ENCODE results near the gene CRYBA1. TPM values are rescaled to one million over a fixed set of nuclear protein-coding genes. Genes with fewer than 3 reads are reported as not detected.

CRYBA1 gene
- total RNA-seq, 1 donor from 2014 or later = not detected

- Mint-ChIP-seq H3K27me3 (ENCODE audit: insufficient read depth) (peaks cover 1% of the 10 kb centered on the region), H3K4me1 (ENCODE audit: low read depth) (peaks cover 9% of the 10 kb centered on the region), H3K4me3 (no peak overlapping the region), H3K27ac (no peak overlapping the region), H3K9me3 (no peaks in the 10 kb centered on the region), H3K36me3 (ENCODE audit: low read depth) (no peaks in the 10 kb centered on the region)
- intact Hi-C loops (cut with micrococcal nuclease) = no loop called here
- DNase-seq (ENCODE audit: low spot score) = no peak
These were observed 4.6 kb upstream of the CRYBA1 start for GRCh38 chr17:29242051-29242450.

GRCh38 chr17:29242790-29243189 lies 3.9 kb upstream of the CRYBA1 start:
- no peak for DNase-seq (ENCODE audit: low spot score)
- peaks cover 9% of the 10 kb centered on the region for H3K4me1 Mint-ChIP-seq (ENCODE audit: low read depth)
- no peaks in the 10 kb centered on the region for H3K27me3 Mint-ChIP-seq (ENCODE audit: insufficient read depth)
- H3K9me3 Mint-ChIP-seq = no peaks in the 10 kb centered on the region
- H3K27ac Mint-ChIP-seq = no peak overlapping the region
- intact Hi-C loops (cut with micrococcal nuclease) = no loop called here
- H3K4me3 Mint-ChIP-seq = no peak overlapping the region
- H3K36me3 Mint-ChIP-seq (ENCODE audit: low read depth) = no peaks in the 10 kb centered on the region

- Mint-ChIP-seq H3K9me3 (no peaks in the 10 kb centered on the region), H3K4me1 (ENCODE audit: low read depth) (peaks cover 9% of the 10 kb centered on the region), H3K4me3 (no peak overlapping the region), H3K27ac (no peak overlapping the region), H3K27me3 (ENCODE audit: insufficient read depth) (no peaks in the 10 kb centered on the region), H3K36me3 (ENCODE audit: low read depth) (no peaks in the 10 kb centered on the region)
- DNase-seq (ENCODE audit: low spot score) = no peak
- intact Hi-C loops (cut with micrococcal nuclease) = no loop called here
These were observed 2.9 kb upstream of the CRYBA1 start for GRCh38 chr17:29243792-29244191.

GRCh38 chr17:29245401-29245800 lies 1.3 kb upstream of the CRYBA1 start:
- intact Hi-C loops (cut with micrococcal nuclease) = no loop called here

GRCh38 chr17:29247219-29247618 lies 560 bp downstream of the CRYBA1 start:
- no peak overlapping the region for H3K27ac Mint-ChIP-seq
- DNase-seq (ENCODE audit: low spot score) = no peak
- H3K9me3 Mint-ChIP-seq = no peaks in the 10 kb centered on the region
- H3K27me3 Mint-ChIP-seq (ENCODE audit: insufficient read depth) = no peaks in the 10 kb centered on the region
- H3K4me1 Mint-ChIP-seq (ENCODE audit: low read depth) = no peaks in the 10 kb centered on the region
- H3K36me3 Mint-ChIP-seq (ENCODE audit: low read depth) = no peaks in the 10 kb centered on the region
- intact Hi-C loops (cut with micrococcal nuclease) = no loop called here
- H3K4me3 Mint-ChIP-seq = no peak overlapping the region

More at GRCh38 chr17:29245401-29245800, 1.3 kb upstream of the CRYBA1 start:
- no peak overlapping the region for H3K4me3 Mint-ChIP-seq
- H3K9me3 Mint-ChIP-seq = no peaks in the 10 kb centered on the region
- DNase-seq (ENCODE audit: low spot score) = no peak
- H3K36me3 Mint-ChIP-seq (ENCODE audit: low read depth) = no peaks in the 10 kb centered on the region
- no peak overlapping the region for H3K27ac Mint-ChIP-seq
- peaks cover 8% of the 10 kb centered on the region for H3K4me1 Mint-ChIP-seq (ENCODE audit: low read depth)
- no peaks in the 10 kb centered on the region for H3K27me3 Mint-ChIP-seq (ENCODE audit: insufficient read depth)

- Mint-ChIP-seq H3K9me3 (no peaks in the 10 kb centered on the region), H3K36me3 (ENCODE audit: low read depth) (no peaks in the 10 kb centered on the region), H3K27me3 (ENCODE audit: insufficient read depth) (no peaks in the 10 kb centered on the region), H3K27ac (no peak overlapping the region), H3K4me1 (ENCODE audit: low read depth) (no peaks in the 10 kb centered on the region), H3K4me3 (no peak overlapping the region)
- intact Hi-C loops (cut with micrococcal nuclease) = no loop called here
- DNase-seq (ENCODE audit: low spot score) = no peak
These were observed 2.2 kb downstream of the CRYBA1 start for GRCh38 chr17:29248845-29249244.

- intact Hi-C loops (cut with micrococcal nuclease) = no loop called here
- H3K27ac Mint-ChIP-seq = no peak overlapping the region
- H3K27me3 Mint-ChIP-seq (ENCODE audit: insufficient read depth) = no peaks in the 10 kb centered on the region
- DNase-seq (ENCODE audit: low spot score) = no peak
- H3K9me3 Mint-ChIP-seq = no peaks in the 10 kb centered on the region
- no peak overlapping the region for H3K4me3 Mint-ChIP-seq
- H3K36me3 Mint-ChIP-seq (ENCODE audit: low read depth) = no peaks in the 10 kb centered on the region
- H3K4me1 Mint-ChIP-seq (ENCODE audit: low read depth) = no peaks in the 10 kb centered on the region
These were observed 4.0 kb downstream of the CRYBA1 start for GRCh38 chr17:29250666-29251065.

- intact Hi-C loops (cut with micrococcal nuclease) = no loop called here
- no peak for DNase-seq (ENCODE audit: low spot score)
- peaks cover 4% of the 10 kb centered on the region for H3K36me3 Mint-ChIP-seq (ENCODE audit: low read depth)
- no peaks in the 10 kb centered on the region for H3K27me3 Mint-ChIP-seq (ENCODE audit: insufficient read depth)
- H3K27ac Mint-ChIP-seq = no peak overlapping the region
- no peaks in the 10 kb centered on the region for H3K4me1 Mint-ChIP-seq (ENCODE audit: low read depth)
- no peaks in the 10 kb centered on the region for H3K9me3 Mint-ChIP-seq
- H3K4me3 Mint-ChIP-seq = no peak overlapping the region
These were observed 4.5 kb downstream of the CRYBA1 start for GRCh38 chr17:29251184-29251583.

GRCh38 chr17:29252101-29252791 lies 5.6 kb downstream of the CRYBA1 start:
- no peaks in the 10 kb centered on the region for H3K27me3 Mint-ChIP-seq (ENCODE audit: insufficient read depth)
- H3K9me3 Mint-ChIP-seq = no peaks in the 10 kb centered on the region
- H3K27ac Mint-ChIP-seq = no peak overlapping the region
- no peak for DNase-seq (ENCODE audit: low spot score)
- H3K4me3 Mint-ChIP-seq = no peak overlapping the region
- peaks cover 7% of the 10 kb centered on the region for H3K4me1 Mint-ChIP-seq (ENCODE audit: low read depth)
- intact Hi-C loops (cut with micrococcal nuclease) = no loop called here
- H3K36me3 Mint-ChIP-seq (ENCODE audit: low read depth) = peaks cover 11% of the 10 kb centered on the region

- H3K27ac Mint-ChIP-seq = no peak overlapping the region
- intact Hi-C loops (cut with micrococcal nuclease) = no loop called here
- H3K4me1 Mint-ChIP-seq (ENCODE audit: low read depth) = peaks cover 7% of the 10 kb centered on the region
- peaks cover 15% of the 10 kb centered on the region for H3K36me3 Mint-ChIP-seq (ENCODE audit: low read depth)
- H3K4me3 Mint-ChIP-seq = no peak overlapping the region
- no peaks in the 10 kb centered on the region for H3K9me3 Mint-ChIP-seq
- H3K27me3 Mint-ChIP-seq (ENCODE audit: insufficient read depth) = no peaks in the 10 kb centered on the region
- DNase-seq (ENCODE audit: low spot score) = no peak
These were observed 6.4 kb downstream of the CRYBA1 start for GRCh38 chr17:29253037-29253436.

GRCh38 chr17:29255926-29256522 lies 9.4 kb downstream of the CRYBA1 start:
- no peak for DNase-seq (ENCODE audit: low spot score)
- no peaks in the 10 kb centered on the region for H3K9me3 Mint-ChIP-seq
- intact Hi-C loops (cut with micrococcal nuclease) = loop anchor here (2.0 kb wide), 1 partner anchor 35 kb away; no protein-coding TSS in a partner anchor
- no peak overlapping the region for H3K27ac Mint-ChIP-seq
- H3K4me1 Mint-ChIP-seq (ENCODE audit: low read depth) = peaks cover 15% of the 10 kb centered on the region
- H3K36me3 Mint-ChIP-seq (ENCODE audit: low read depth) = peaks cover 24% of the 10 kb centered on the region
- H3K27me3 Mint-ChIP-seq (ENCODE audit: insufficient read depth) = no peaks in the 10 kb centered on the region
- no peak overlapping the region for H3K4me3 Mint-ChIP-seq

- Mint-ChIP-seq H3K27me3 (ENCODE audit: insufficient read depth) (no peaks in the 10 kb centered on the region), H3K36me3 (ENCODE audit: low read depth) (peaks cover 32% of the 10 kb centered on the region), H3K27ac (peak overlapping the region; percentile 1), H3K4me3 (no peak overlapping the region), H3K4me1 (ENCODE audit: low read depth) (peaks cover 15% of the 10 kb centered on the region), H3K9me3 (no peaks in the 10 kb centered on the region)
- intact Hi-C loops (cut with micrococcal nuclease) = loop anchor here (2.0 kb wide), 1 partner anchor 34 kb away; no protein-coding TSS in a partner anchor
- no peak for DNase-seq (ENCODE audit: low spot score)
These were observed 10.2 kb downstream of the CRYBA1 start for GRCh38 chr17:29256735-29257466.

- DNase-seq (ENCODE audit: low spot score) = no peak
- Mint-ChIP-seq H3K27ac (no peak overlapping the region), H3K9me3 (no peaks in the 10 kb centered on the region), H3K27me3 (ENCODE audit: insufficient read depth) (no peaks in the 10 kb centered on the region), H3K36me3 (ENCODE audit: low read depth) (peaks cover 34% of the 10 kb centered on the region), H3K4me1 (ENCODE audit: low read depth) (peaks cover 15% of the 10 kb centered on the region), H3K4me3 (no peak overlapping the region)
- intact Hi-C loops (cut with micrococcal nuclease) = loop anchor here (2.0 kb wide), 1 partner anchor 33 kb away; no protein-coding TSS in a partner anchor
These were observed 11.1 kb downstream of the CRYBA1 start for GRCh38 chr17:29257756-29258155.
